Ovary (tissue), 9 donors: ENCODE data around the gene SSBP2. TPM values are rescaled to one million over a fixed set of nuclear protein-coding genes. Genes with fewer than 3 reads are reported as not detected.

Source experiments
- DNase-seq, 5 donors: peaks; one replicate each; pipeline ENCODE4 v3.0.0-alpha.2; 2019 to 2020
- H3K27ac ChIP-seq, 2 donors: fragments of 200-600 bp; one replicate each; pipeline versions ENCODE4 v1.5.1 to v1.8.0; 2019 to 2022
- H3K27me3 ChIP-seq: fragments of 200-600 bp; one replicate; pipeline ENCODE4 v1.8.0; 2022
- H3K36me3 ChIP-seq: fragments of 200-600 bp; sonication (generic); one replicate; pipeline ENCODE4 v1.5.1; 2019
- H3K4me1 ChIP-seq: one replicate; pipeline ENCODE4 v1.8.1; 2013; ENCODE audit warnings: mild to moderate bottlenecking, moderate library complexity; ENCODE audit not compliant: insufficient read depth
- H3K4me3 ChIP-seq: fragments of 200-600 bp; sonication (generic); one replicate; pipeline ENCODE4 v1.5.1; 2017
- H3K9me3 ChIP-seq, 2 donors: fragments of 200-600 bp in 1 of 2; sonication (generic) in 1 of 2; one replicate each; pipeline versions ENCODE4 v1.5.1 to v1.8.1; 2013 to 2019; ENCODE audit warnings: mild to moderate bottlenecking in 1 of 2, moderate library complexity in 1 of 2
- EP300 ChIP-seq: sonication (generic); formaldehyde crosslinking; IDR thresholded peaks from one replicate; pipeline ENCODE4 v1.6.1; 2017; ENCODE audit warnings: antibody characterized with exemption
- POLR2A ChIP-seq: fragments of 450-650 bp; IDR thresholded peaks from one replicate; pipeline ENCODE4 v1.6.1; 2017; ENCODE audit warnings: antibody characterized with exemption, mild to moderate bottlenecking, moderate library complexity
- WGBS, 3 donors: extraction: QIAGEN DNeasy Blood & Tissue Kit in 1 of 3; methylation state at CpG; one replicate each; pipeline versions ENCODE4 v1.1.5 to v1.1.7; 2013 to 2017; 5-methylcytosine and 5-hydroxymethylcytosine counted together
- intact Hi-C, 4 donors: fragments of 100-400 bp; cut with DNase I; formaldehyde crosslinking; loops; one replicate each; pipeline versions ENCODE4 v1.11.0 to v1.15.1; 2022 to 2023
- polyA plus RNA-seq, 2 donors: library from polyadenylated mRNA; stranded (reverse); fragments of 200-250 nt in 1 of 2; fragments of 350-450 nt in 1 of 2; fragmentation: Illumina TruSeq in 1 of 2; extraction: RNeasy Lipid Tissue Mini Kit (QIAGEN cat#74804) in 1 of 2; gene quantifications; one replicate each; pipeline ENCODE4 v1.2.3, GENCODE V29; 2013 to 2014
- total RNA-seq, 7 donors: library from RNA; depleted of rRNA in 2 of 7; stranded (reverse); fragments of >200 nt in 2 of 7; fragmentation: NEBNext Ultra II Directional in 3 of 7; extraction: Animal tissue kit (Norgen Biotek cat#: 25700) in 3 of 7; gene quantifications; one replicate each; pipeline versions ENCODE4 v1.1.0 to v1.2.4, GENCODE V29; 2016 to 2023
- TF ChIP-seq, protein P1 (sequence below), 3 donors: fragments of 450-650 bp in 2 of 3; fragments of 200-600 bp in 1 of 3; IDR thresholded peaks; one replicate each; pipeline versions ENCODE4 v1.5.1 to v1.8.0; 2016 to 2022; ENCODE audit warnings: antibody characterized with exemption in 3 of 3, mild to moderate bottlenecking in 1 of 3
- donor health status: DM: no; HTN: no; CAD: no; lungs with moderate emphysema.
- donor health status: DM: no; HTN: no; CAD: no.
- donor health status: Bipolar disorder and iron deficiency.
- donor health status: DM: yes; HTN: yes; CAD: no.
- donor health status: DM: no; HTN: no; CAD: no.
- donor health status: DM: yes; HTN: yes; CAD: no.

Gene SSBP2
- total and polyA plus RNA-seq, 9 donors: 40.5 to 126 (median 78.2) TPM

DNA sequence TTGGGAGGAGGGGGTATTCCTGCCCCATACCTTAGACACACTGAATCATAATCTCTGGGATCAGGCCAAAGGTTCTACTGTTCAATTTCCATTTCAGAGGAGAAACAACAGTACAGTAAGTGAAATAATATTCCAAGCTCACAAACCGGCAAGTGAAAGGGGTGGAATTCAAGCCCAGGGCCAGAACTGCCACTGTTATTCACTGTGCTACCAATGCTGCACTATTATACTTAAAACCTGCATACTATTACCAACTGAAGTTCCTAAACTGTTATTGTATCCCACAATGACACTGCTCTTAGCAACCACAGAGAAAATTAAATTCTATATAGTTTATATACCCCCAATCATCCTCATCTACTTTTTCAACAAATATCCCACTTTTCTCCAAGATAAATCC, 24.6 kb downstream of the SSBP2 start:
- TF ChIP-seq, protein P1, sequence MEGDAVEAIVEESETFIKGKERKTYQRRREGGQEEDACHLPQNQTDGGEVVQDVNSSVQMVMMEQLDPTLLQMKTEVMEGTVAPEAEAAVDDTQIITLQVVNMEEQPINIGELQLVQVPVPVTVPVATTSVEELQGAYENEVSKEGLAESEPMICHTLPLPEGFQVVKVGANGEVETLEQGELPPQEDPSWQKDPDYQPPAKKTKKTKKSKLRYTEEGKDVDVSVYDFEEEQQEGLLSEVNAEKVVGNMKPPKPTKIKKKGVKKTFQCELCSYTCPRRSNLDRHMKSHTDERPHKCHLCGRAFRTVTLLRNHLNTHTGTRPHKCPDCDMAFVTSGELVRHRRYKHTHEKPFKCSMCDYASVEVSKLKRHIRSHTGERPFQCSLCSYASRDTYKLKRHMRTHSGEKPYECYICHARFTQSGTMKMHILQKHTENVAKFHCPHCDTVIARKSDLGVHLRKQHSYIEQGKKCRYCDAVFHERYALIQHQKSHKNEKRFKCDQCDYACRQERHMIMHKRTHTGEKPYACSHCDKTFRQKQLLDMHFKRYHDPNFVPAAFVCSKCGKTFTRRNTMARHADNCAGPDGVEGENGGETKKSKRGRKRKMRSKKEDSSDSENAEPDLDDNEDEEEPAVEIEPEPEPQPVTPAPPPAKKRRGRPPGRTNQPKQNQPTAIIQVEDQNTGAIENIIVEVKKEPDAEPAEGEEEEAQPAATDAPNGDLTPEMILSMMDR (IDR thresholded peaks at IDR 0.05): no peak
- TF ChIP-seq POLR2A: no peak
- no peak for TF ChIP-seq EP300
- intact Hi-C loops: no loop called here
- Histone ChIP-seq H3K27me3 (no peaks in the 10 kb centered on the region), H3K27ac (no peak overlapping the region), H3K4me3 (no peak overlapping the region), H3K36me3 (no peaks in the 10 kb centered on the region), H3K4me1 (peaks cover 3% of the 10 kb centered on the region), H3K9me3 (no peaks in the 10 kb centered on the region)
- DNase-seq: no peak
- WGBS, 3 donors: 25 to 38% (median 27%) methylated on average over 1 of the region's 1 CpG

DNA sequence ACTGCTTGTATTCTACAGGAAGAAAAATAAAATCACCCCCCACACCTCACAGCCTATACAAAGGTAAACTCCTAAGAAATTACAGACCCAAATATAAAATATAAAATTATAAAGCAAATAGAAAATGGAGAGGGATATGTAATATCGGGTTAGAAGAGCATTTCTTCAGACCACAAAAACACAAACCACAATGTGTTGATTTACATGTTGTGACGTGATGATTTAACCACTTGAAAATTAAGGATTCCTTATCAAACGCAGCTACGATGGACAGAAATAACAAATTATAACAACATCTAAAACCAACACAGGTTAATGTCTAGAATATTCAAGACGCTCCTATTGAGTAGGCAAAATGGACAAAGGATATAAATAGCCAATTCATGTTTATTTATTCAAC, 26.3 kb downstream of the SSBP2 start:
- H3K27ac ChIP-seq: no peak overlapping the region
- H3K9me3 ChIP-seq: no peaks in the 10 kb centered on the region
- TF ChIP-seq EP300 (no peak), POLR2A (no peak)
- TF ChIP-seq, protein P1 (IDR thresholded peaks at IDR 0.05): no peak
- no peak overlapping the region for H3K4me3 ChIP-seq
- intact Hi-C loops: no loop called here
- no peaks in the 10 kb centered on the region for H3K27me3 ChIP-seq
- DNase-seq: no peak
- WGBS, 3 donors: 87 to 89% (median 88%) methylated on average over 5 of the region's 5 CpGs
- peaks cover 6% of the 10 kb centered on the region for H3K4me1 ChIP-seq
- H3K36me3 ChIP-seq: no peaks in the 10 kb centered on the region

DNA sequence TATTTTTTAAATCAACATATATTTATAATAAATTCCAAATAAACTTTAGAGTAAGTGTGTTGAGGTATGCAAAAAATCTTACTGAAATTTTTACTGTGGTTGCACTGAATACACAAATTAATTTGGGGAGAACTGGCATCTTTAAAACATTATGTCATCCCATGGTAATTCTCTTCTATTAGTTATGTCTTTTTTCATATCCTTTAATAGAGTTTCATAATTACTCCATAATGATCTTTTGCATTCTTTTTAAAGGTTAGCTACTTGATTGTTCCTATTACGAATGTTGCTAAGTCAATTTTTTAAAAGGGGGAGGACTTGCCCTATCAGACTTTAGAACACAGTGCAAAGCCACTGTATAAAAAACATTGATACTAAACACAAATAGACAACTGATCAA, 26.8 kb downstream of the SSBP2 start:
- Histone ChIP-seq H3K4me3 (no peak overlapping the region), H3K27me3 (no peaks in the 10 kb centered on the region), H3K4me1 (peaks cover 9% of the 10 kb centered on the region), H3K9me3 (no peaks in the 10 kb centered on the region), H3K36me3 (no peaks in the 10 kb centered on the region), H3K27ac (no peak overlapping the region)
- TF ChIP-seq EP300 (no peak), POLR2A (no peak)
- TF ChIP-seq, protein P1 (IDR thresholded peaks at IDR 0.05): no peak
- DNase-seq: no peak
- WGBS, 3 donors: 82 to 93% (median 90%) methylated on average over 1 of the region's 1 CpG
- intact Hi-C loops: no loop called here

DNA sequence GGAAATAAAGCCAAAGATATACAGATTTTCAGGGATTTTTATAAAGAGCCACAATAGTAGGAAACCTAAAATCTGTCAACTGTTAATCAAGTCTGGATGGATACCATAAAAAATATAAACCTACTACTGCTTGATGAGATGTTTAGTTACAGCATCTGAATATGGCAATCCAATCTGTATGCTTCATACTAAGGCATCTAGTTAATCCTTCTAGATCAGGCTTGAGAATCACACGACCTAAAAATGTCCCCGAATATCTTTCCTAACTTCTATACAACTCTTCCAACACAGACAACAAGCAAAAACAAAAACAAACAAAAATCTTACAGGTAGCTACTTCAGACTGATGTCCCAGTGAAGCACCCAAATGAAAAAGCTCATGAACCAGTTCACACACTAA, 29.8 kb downstream of the SSBP2 start:
- Histone ChIP-seq H3K27me3 (no peaks in the 10 kb centered on the region), H3K27ac (no peak overlapping the region), H3K4me3 (no peak overlapping the region), H3K9me3 (no peaks in the 10 kb centered on the region), H3K36me3 (no peaks in the 10 kb centered on the region), H3K4me1 (peaks cover 15% of the 10 kb centered on the region)
- no peak for DNase-seq
- 81 to 85% (median 85%) methylated on average over 2 of the region's 2 CpGs for WGBS, 3 donors
- intact Hi-C loops: no loop called here
- no peak for TF ChIP-seq EP300
- no peak for TF ChIP-seq POLR2A
- TF ChIP-seq, protein P1 (IDR thresholded peaks at IDR 0.05): no peak
